Activated CD8-positive, alpha-beta memory T cell treated with anti-CD3 and anti-CD28 coated beads, Interleukin-2, amount 50 U/mL, for 4 hours (primary cell): ENCODE measurements around the gene CANT1.
"Not testable (repeated sequence)": the region's sequence is repeated elsewhere in the genome, so short reads cannot be mapped to it uniquely, and the experiment has no call there.

Experiments
- DNase-seq: peaks from one replicate; pipeline ENCODE4 v3.0.0-alpha.2; 2020

The CANT1 gene

GRCh38 chr17:78974635-78975591 is 34.7 kb downstream of the CANT1 start:
- no peak for DNase-seq

GRCh38 chr17:78973792-78974520 is 35.6 kb downstream of the CANT1 start:
- DNase-seq = no peak

GRCh38 chr17:78973196-78973595 is 36.4 kb downstream of the CANT1 start:
- DNase-seq = no peak

- no peak for DNase-seq
These were observed 37.0 kb downstream of the CANT1 start for GRCh38 chr17:78972507-78973105.

GRCh38 chr17:78971756-78972506 is 37.6 kb downstream of the CANT1 start:
- DNase-seq = no peak

- DNase-seq = peak; percentile 82
These were observed 38.5 kb downstream of the CANT1 start for GRCh38 chr17:78970834-78971755.

GRCh38 chr17:78969865-78970264 is 39.7 kb downstream of the CANT1 start:
- no peak for DNase-seq

GRCh38 chr17:78967782-78968362 is 41.7 kb downstream of the CANT1 start:
- no peak for DNase-seq

GRCh38 chr17:78966910-78967600 is 42.5 kb downstream of the CANT1 start:
- DNase-seq = no peak

GRCh38 chr17:78966123-78966813 is 43.3 kb downstream of the CANT1 start:
- DNase-seq = no peak

GRCh38 chr17:78965491-78965924 is 44.1 kb downstream of the CANT1 start:
- DNase-seq = no peak

- DNase-seq = no peak
These were observed 46.2 kb downstream of the CANT1 start for GRCh38 chr17:78963378-78963777.

- not testable (repeated sequence) for DNase-seq
These were observed 46.6 kb downstream of the CANT1 start for GRCh38 chr17:78962984-78963348.

- no peak for DNase-seq
These were observed 47.1 kb downstream of the CANT1 start for GRCh38 chr17:78962345-78962983.

- no peak for DNase-seq
These were observed 48.0 kb downstream of the CANT1 start for GRCh38 chr17:78961571-78961970.

- DNase-seq = no peak
These were observed 48.6 kb downstream of the CANT1 start for GRCh38 chr17:78960928-78961327.

GRCh38 chr17:78959803-78960202 is 49.8 kb downstream of the CANT1 start:
- DNase-seq = no peak

- DNase-seq = no peak
These were observed 50.9 kb downstream of the CANT1 start for GRCh38 chr17:78958641-78959127.

GRCh38 chr17:78957128-78957527 is 52.4 kb downstream of the CANT1 start:
- no peak for DNase-seq
